ENCODE results near the gene LCP1. TPM values are rescaled to one million over a fixed set of nuclear protein-coding genes. Genes with fewer than 3 reads are reported as not detected.

Gene LCP1
- total RNA-seq, 3 donors from 2014 or later (not counting 1 experiment from before 2014, with no cell fraction given), result 1,088 to 1,116 (median 1,113) TPM

- peaks cover 7 to 15% of the 10 kb centered on the region in 2 donors for H3K27me3 Mint-ChIP-seq (ENCODE audit: low read depth in 2 of 2)
- no peaks in the 10 kb centered on the region for H3K9me3 Mint-ChIP-seq
- Histone ChIP-seq H3K27me3 (ENCODE audit: control insufficient read depth, insufficient read depth, low read length) (no peaks in the 10 kb centered on the region), H3K36me3 (ENCODE audit: control insufficient read depth, insufficient read depth, low read length) (no peaks in the 10 kb centered on the region), H3K27ac (ENCODE audit: low read length) (no peak overlapping the region), H3K9me3 (ENCODE audit: control insufficient read depth, insufficient read depth, low read length) (no peaks in the 10 kb centered on the region), H3K4me3 (ENCODE audit: low read length) (no peak overlapping the region), H3K4me1 (ENCODE audit: control insufficient read depth, insufficient read depth, low read length) (no peaks in the 10 kb centered on the region)
- no peak for DNase-seq
- no peak for ATAC-seq
- intact Hi-C loops (cut with micrococcal nuclease), result no loop called here
- no peak overlapping the region for H3K4me3 Mint-ChIP-seq
- 96% methylated on average over 3 of the region's 4 CpGs for WGBS (ENCODE audit: insufficient coverage)
- no peak overlapping the region for H3K27ac Mint-ChIP-seq
- no peaks in the 10 kb centered on the region for H3K4me1 Mint-ChIP-seq
- TF ChIP-seq, protein P1, sequence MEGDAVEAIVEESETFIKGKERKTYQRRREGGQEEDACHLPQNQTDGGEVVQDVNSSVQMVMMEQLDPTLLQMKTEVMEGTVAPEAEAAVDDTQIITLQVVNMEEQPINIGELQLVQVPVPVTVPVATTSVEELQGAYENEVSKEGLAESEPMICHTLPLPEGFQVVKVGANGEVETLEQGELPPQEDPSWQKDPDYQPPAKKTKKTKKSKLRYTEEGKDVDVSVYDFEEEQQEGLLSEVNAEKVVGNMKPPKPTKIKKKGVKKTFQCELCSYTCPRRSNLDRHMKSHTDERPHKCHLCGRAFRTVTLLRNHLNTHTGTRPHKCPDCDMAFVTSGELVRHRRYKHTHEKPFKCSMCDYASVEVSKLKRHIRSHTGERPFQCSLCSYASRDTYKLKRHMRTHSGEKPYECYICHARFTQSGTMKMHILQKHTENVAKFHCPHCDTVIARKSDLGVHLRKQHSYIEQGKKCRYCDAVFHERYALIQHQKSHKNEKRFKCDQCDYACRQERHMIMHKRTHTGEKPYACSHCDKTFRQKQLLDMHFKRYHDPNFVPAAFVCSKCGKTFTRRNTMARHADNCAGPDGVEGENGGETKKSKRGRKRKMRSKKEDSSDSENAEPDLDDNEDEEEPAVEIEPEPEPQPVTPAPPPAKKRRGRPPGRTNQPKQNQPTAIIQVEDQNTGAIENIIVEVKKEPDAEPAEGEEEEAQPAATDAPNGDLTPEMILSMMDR (IDR thresholded peaks at IDR 0.05), result no peak
- H3K36me3 Mint-ChIP-seq, result no peaks in the 10 kb centered on the region
These were observed 81.0 kb downstream of the LCP1 start for GRCh38 chr13:46101002-46101401.

DNA sequence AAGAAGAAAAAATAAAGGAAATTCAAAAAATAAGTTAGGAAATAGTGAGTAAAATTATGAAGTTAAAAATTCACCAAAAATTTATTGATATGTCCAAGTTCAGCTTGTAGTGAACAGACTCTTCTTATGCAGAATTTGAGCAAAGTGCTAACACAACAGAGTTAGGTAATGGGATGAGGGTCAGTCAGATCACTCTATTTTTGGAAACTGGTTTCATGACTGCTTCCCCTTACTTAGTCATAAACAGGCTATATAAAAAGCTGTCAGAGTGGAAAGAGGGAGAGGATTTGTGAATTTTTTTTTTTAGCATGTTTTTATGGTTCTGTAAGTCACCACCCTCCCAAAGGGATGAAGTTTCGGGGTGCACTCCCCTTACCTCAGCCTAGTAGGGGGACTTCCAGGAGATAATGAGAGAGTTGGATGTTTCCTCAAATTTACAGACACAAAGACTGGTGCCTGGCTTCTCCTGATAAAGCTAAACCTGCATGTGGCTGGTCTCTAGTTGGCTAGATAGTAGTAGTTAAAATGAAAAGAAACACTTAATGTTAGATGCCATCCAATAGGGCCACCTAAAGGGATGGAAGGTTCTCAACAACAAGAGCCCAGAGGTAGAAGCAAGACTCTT is 81.7 kb downstream of the LCP1 start:
- no peaks in the 10 kb centered on the region for H3K36me3 Mint-ChIP-seq
- Histone ChIP-seq H3K4me3 (ENCODE audit: low read length) (no peak overlapping the region), H3K9me3 (ENCODE audit: control insufficient read depth, insufficient read depth, low read length) (no peaks in the 10 kb centered on the region), H3K4me1 (ENCODE audit: control insufficient read depth, insufficient read depth, low read length) (no peaks in the 10 kb centered on the region), H3K27me3 (ENCODE audit: control insufficient read depth, insufficient read depth, low read length) (no peaks in the 10 kb centered on the region), H3K36me3 (ENCODE audit: control insufficient read depth, insufficient read depth, low read length) (no peaks in the 10 kb centered on the region), H3K27ac (ENCODE audit: low read length) (no peak overlapping the region)
- intact Hi-C loops (cut with micrococcal nuclease), result no loop called here
- no peak overlapping the region for H3K27ac Mint-ChIP-seq
- TF ChIP-seq, protein P1 (IDR thresholded peaks at IDR 0.05), result no peak
- ATAC-seq, result no peak
- peaks cover 7 to 17% of the 10 kb centered on the region in 2 donors for H3K27me3 Mint-ChIP-seq (ENCODE audit: low read depth in 2 of 2)
- no peaks in the 10 kb centered on the region for H3K4me1 Mint-ChIP-seq
- no peak for DNase-seq
- H3K4me3 Mint-ChIP-seq, result no peak overlapping the region
- H3K9me3 Mint-ChIP-seq, result no peaks in the 10 kb centered on the region
- no CpG with 5 or more reads among the region's 1 CpG for WGBS (ENCODE audit: insufficient coverage)

DNA sequence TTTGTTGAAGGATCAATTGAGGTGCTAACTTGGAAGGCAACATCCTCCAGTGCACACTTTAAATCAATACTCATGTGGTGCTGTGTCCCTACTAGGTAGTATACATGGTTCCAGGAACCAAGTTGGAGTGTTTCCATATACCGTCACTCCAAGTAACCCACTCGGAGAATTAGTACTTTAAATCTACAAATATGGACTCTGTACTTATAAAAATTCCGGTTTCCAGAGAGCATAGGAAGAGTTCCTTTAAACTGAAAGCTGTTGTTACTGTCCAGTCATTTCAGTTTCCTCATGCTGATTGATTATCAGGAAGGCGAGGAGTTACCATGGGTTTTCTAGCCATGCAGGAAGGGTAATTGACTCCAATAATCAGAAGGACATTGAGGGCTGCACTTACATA is 84.3 kb downstream of the LCP1 start:
- Histone ChIP-seq H3K27ac (ENCODE audit: low read length) (no peak overlapping the region), H3K9me3 (ENCODE audit: control insufficient read depth, insufficient read depth, low read length) (no peaks in the 10 kb centered on the region), H3K36me3 (ENCODE audit: control insufficient read depth, insufficient read depth, low read length) (no peaks in the 10 kb centered on the region), H3K27me3 (ENCODE audit: control insufficient read depth, insufficient read depth, low read length) (no peaks in the 10 kb centered on the region), H3K4me3 (ENCODE audit: low read length) (no peak overlapping the region), H3K4me1 (ENCODE audit: control insufficient read depth, insufficient read depth, low read length) (no peaks in the 10 kb centered on the region)
- intact Hi-C loops (cut with micrococcal nuclease), result no loop called here
- H3K27me3 Mint-ChIP-seq (ENCODE audit: low read depth in 2 of 2), result peaks cover 7 to 27% of the 10 kb centered on the region in 2 donors
- no peak overlapping the region for H3K4me3 Mint-ChIP-seq
- DNase-seq, result no peak
- H3K4me1 Mint-ChIP-seq, result no peaks in the 10 kb centered on the region
- H3K36me3 Mint-ChIP-seq, result no peaks in the 10 kb centered on the region
- TF ChIP-seq, protein P1 (IDR thresholded peaks at IDR 0.05), result no peak
- H3K9me3 Mint-ChIP-seq, result no peaks in the 10 kb centered on the region
- no peak overlapping the region for H3K27ac Mint-ChIP-seq
- no peak for ATAC-seq
- WGBS (ENCODE audit: insufficient coverage), result 82% methylated on average over 2 of the region's 4 CpGs

DNA sequence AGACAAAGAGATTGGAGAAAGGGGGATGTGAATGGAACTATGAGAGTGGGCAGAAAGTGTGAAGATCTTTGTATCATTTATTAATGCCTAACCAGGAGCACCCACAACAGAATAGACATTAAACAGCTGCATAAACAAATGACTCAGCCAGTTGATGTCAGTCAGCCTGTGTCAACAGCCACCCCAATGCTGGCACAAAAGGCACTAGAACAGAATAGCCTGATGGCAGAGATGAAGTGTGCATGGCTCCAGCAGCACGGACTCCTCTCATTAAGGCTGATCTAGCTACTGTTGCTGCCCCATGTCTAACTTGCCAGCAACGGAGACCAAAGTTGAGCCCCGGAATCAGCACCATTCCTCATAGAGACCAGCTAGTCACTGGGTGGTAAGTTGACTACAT is 85.0 kb downstream of the LCP1 start:
- Histone ChIP-seq H3K4me1 (ENCODE audit: control insufficient read depth, insufficient read depth, low read length) (no peaks in the 10 kb centered on the region), H3K4me3 (ENCODE audit: low read length) (no peak overlapping the region), H3K27me3 (ENCODE audit: control insufficient read depth, insufficient read depth, low read length) (no peaks in the 10 kb centered on the region), H3K36me3 (ENCODE audit: control insufficient read depth, insufficient read depth, low read length) (no peaks in the 10 kb centered on the region), H3K9me3 (ENCODE audit: control insufficient read depth, insufficient read depth, low read length) (no peaks in the 10 kb centered on the region), H3K27ac (ENCODE audit: low read length) (no peak overlapping the region)
- intact Hi-C loops (cut with micrococcal nuclease), result no loop called here
- DNase-seq, result no peak
- no peak for ATAC-seq
- no peaks in the 10 kb centered on the region for H3K36me3 Mint-ChIP-seq
- no peaks in the 10 kb centered on the region for H3K4me1 Mint-ChIP-seq
- H3K27ac Mint-ChIP-seq, result no peak overlapping the region
- no peaks in the 10 kb centered on the region for H3K9me3 Mint-ChIP-seq
- peaks cover 10 to 32% of the 10 kb centered on the region in 2 donors for H3K27me3 Mint-ChIP-seq (ENCODE audit: low read depth in 2 of 2)
- 94% methylated on average over 3 of the region's 3 CpGs for WGBS (ENCODE audit: insufficient coverage)
- no peak overlapping the region for H3K4me3 Mint-ChIP-seq
- TF ChIP-seq, protein P1 (IDR thresholded peaks at IDR 0.05), result no peak
